Measurements from ENCODE around the gene TBC1D9B.
A peak's percentile ranks its signal among the peaks of the same experiment; 100 is the strongest.
"Not testable (repeated sequence)": the region's sequence is repeated elsewhere in the genome, so short reads cannot be mapped to it uniquely, and the experiment has no call there.

Gene TBC1D9B

GRCh38 chr5:179873588-179874110, 34.0 kb downstream of the TBC1D9B start:
- Histone ChIP-seq H3K27me3 (replicated peaks) (no peaks in the 10 kb centered on the region), H3K4me3 (ENCODE audit: low read depth, low read length) (no peak overlapping the region), H3K36me3 (replicated peaks) (peaks cover 45% of the 10 kb centered on the region), H3K27ac (no peak overlapping the region)
- in situ Hi-C loops (cut with HindIII; ENCODE audit: low pct_ligation_motif_present, low sequenced_read_pairs), result no loop called here
- TF ChIP-seq CTCF (IDR thresholded peaks at IDR 0.05; ENCODE audit: low read depth, low read length, missing control alignments), result no peak
- DNase-seq, result no peak

- no peaks in the 10 kb centered on the region for H3K27me3 ChIP-seq (replicated peaks)
- H3K27ac ChIP-seq, result no peak overlapping the region
- H3K36me3 ChIP-seq (replicated peaks), result peaks cover 45% of the 10 kb centered on the region
- in situ Hi-C loops (cut with HindIII; ENCODE audit: low pct_ligation_motif_present, low sequenced_read_pairs), result no loop called here
- no peak overlapping the region for H3K4me3 ChIP-seq (ENCODE audit: low read depth, low read length)
- no peak for DNase-seq
- no peak for TF ChIP-seq CTCF (IDR thresholded peaks at IDR 0.05; ENCODE audit: low read depth, low read length, missing control alignments)
Measured at GRCh38 chr5:179872828-179873575, 34.7 kb downstream of the TBC1D9B start.

GRCh38 chr5:179872055-179872827, 35.5 kb downstream of the TBC1D9B start:
- no peak for TF ChIP-seq CTCF (IDR thresholded peaks at IDR 0.05; ENCODE audit: low read depth, low read length, missing control alignments)
- no peak overlapping the region for H3K4me3 ChIP-seq (ENCODE audit: low read depth, low read length)
- DNase-seq, result no peak
- H3K27ac ChIP-seq, result no peak overlapping the region
- no peaks in the 10 kb centered on the region for H3K27me3 ChIP-seq (replicated peaks)
- in situ Hi-C loops (cut with HindIII; ENCODE audit: low pct_ligation_motif_present, low sequenced_read_pairs), result no loop called here
- peaks cover 42% of the 10 kb centered on the region for H3K36me3 ChIP-seq (replicated peaks)

- H3K4me3 ChIP-seq (ENCODE audit: low read depth, low read length); H3K27ac ChIP-seq; H3K27me3 ChIP-seq (replicated peaks); DNase-seq; in situ Hi-C loops (cut with HindIII; ENCODE audit: low pct_ligation_motif_present, low sequenced_read_pairs): not testable (repeated sequence)
- peaks cover 45% of the 10 kb centered on the region for H3K36me3 ChIP-seq (replicated peaks)
Measured at GRCh38 chr5:179871533-179871932, 36.2 kb downstream of the TBC1D9B start.

- no peaks in the 10 kb centered on the region for H3K27me3 ChIP-seq (replicated peaks)
- H3K27ac ChIP-seq, result no peak overlapping the region
- H3K4me3 ChIP-seq (ENCODE audit: low read depth, low read length), result no peak overlapping the region
- DNase-seq, result no peak
- in situ Hi-C loops (cut with HindIII; ENCODE audit: low pct_ligation_motif_present, low sequenced_read_pairs), result no loop called here
- H3K36me3 ChIP-seq (replicated peaks), result peaks cover 48% of the 10 kb centered on the region
- TF ChIP-seq CTCF (IDR thresholded peaks at IDR 0.05; ENCODE audit: low read depth, low read length, missing control alignments), result no peak
Measured at GRCh38 chr5:179870952-179871351, 36.7 kb downstream of the TBC1D9B start.

- no peaks in the 10 kb centered on the region for H3K27me3 ChIP-seq (replicated peaks)
- in situ Hi-C loops (cut with HindIII; ENCODE audit: low pct_ligation_motif_present, low sequenced_read_pairs), result no loop called here
- peaks cover 48% of the 10 kb centered on the region for H3K36me3 ChIP-seq (replicated peaks)
- H3K27ac ChIP-seq, result no peak overlapping the region
- peak; percentile 11 for TF ChIP-seq CTCF (IDR thresholded peaks at IDR 0.05; ENCODE audit: low read depth, low read length, missing control alignments)
- DNase-seq, result peak; percentile 11
- no peak overlapping the region for H3K4me3 ChIP-seq (ENCODE audit: low read depth, low read length)
Measured at GRCh38 chr5:179870403-179870903, 37.2 kb downstream of the TBC1D9B start.

Measured in brain microvascular endothelial cell (primary cell).